K562 (cell line): ENCODE results near the gene SLC7A8. TPM values are rescaled to one million over a fixed set of nuclear protein-coding genes. Genes with fewer than 3 reads are reported as not detected.
A peak's percentile ranks its signal among the peaks of the same experiment; 100 is the strongest.

Experiments used
- E2F5 ChIP-seq: sonication (generic); formaldehyde crosslinking; IDR thresholded peaks from 2 replicates; pipeline ENCODE4 v1.8.0; 2022; ENCODE audit warnings: mild to moderate bottlenecking, missing genetic modification reagents
- FOXA1 ChIP-seq: fragments of 450-650 bp; IDR thresholded peaks from 2 replicates; pipeline ENCODE4 v1.6.1; 2016; ENCODE audit warnings: mild to moderate bottlenecking, borderline replicate concordance
- ILF3 ChIP-seq: fragments of 450-650 bp; IDR thresholded peaks from 2 replicates; pipeline ENCODE4 v1.6.1; 2018; ENCODE audit warnings: antibody characterized with exemption, mild to moderate bottlenecking, moderate library complexity, borderline replicate concordance
- NR2C2 ChIP-seq, 2 experiments: fragments of 200-800 bp in 1 of 2; sonication (Bioruptor generic) in 1 of 2; sonication (generic) in 1 of 2; formaldehyde crosslinking in 1 of 2; IDR thresholded peaks; 2 replicates each; pipeline versions ENCODE4 v1.6.1 to v1.8.0; 2016 to 2022; ENCODE audit warnings: mild to moderate bottlenecking in 1 of 2, missing compliant biosample characterization in 1 of 2, missing genetic modification characterization in 1 of 2, missing genetic modification reagents in 1 of 2
- PATZ1 ChIP-seq: fragments of 250-450 bp; sonication (Bioruptor Pico); IDR thresholded peaks from 2 replicates; pipeline ENCODE4 v1.5.0; 2020; ENCODE audit warnings: mild to moderate bottlenecking, borderline replicate concordance
- POLR2B ChIP-seq: fragments of 450-650 bp; IDR thresholded peaks from 2 replicates; pipeline ENCODE4 v1.6.1; 2018; ENCODE audit warnings: low read depth; ENCODE audit not compliant: partially characterized antibody
- PREB ChIP-seq: sonication (generic); formaldehyde crosslinking; IDR thresholded peaks from 2 replicates; pipeline ENCODE4 v1.8.1; 2023; ENCODE audit warnings: mild to moderate bottlenecking, missing genetic modification reagents
- STAG1 ChIP-seq: sonication (generic); formaldehyde crosslinking; IDR thresholded peaks from 2 replicates; pipeline ENCODE4 v1.5.0; 2020; ENCODE audit warnings: missing genetic modification reagents, borderline replicate concordance
- ZNF165 ChIP-seq: fragments of 250-450 bp; sonication (Bioruptor Pico); IDR thresholded peaks from 2 replicates; pipeline ENCODE4 v1.4.0; 2020; ENCODE audit warnings: borderline replicate concordance
- ZNF263 ChIP-seq: sonication (generic); formaldehyde crosslinking; IDR thresholded peaks from 2 replicates; pipeline ENCODE4 v1.8.0; 2022; ENCODE audit warnings: mild to moderate bottlenecking, missing genetic modification reagents, borderline replicate concordance
- ZNF274 ChIP-seq: IDR thresholded peaks from 2 replicates; pipeline ENCODE4 v1.6.1; 2011; ENCODE audit warnings: low read depth, mild to moderate bottlenecking, low read length, moderate library complexity, borderline replicate concordance
- ZNF592 ChIP-seq: fragments of 450-650 bp; IDR thresholded peaks from 2 replicates; pipeline ENCODE4 v1.6.1; 2017; ENCODE audit warnings: antibody characterized with exemption, mild to moderate bottlenecking
- ZNF609 ChIP-seq: sonication (generic); formaldehyde crosslinking; IDR thresholded peaks from 2 replicates; pipeline ENCODE4 v1.8.1; 2023; ENCODE audit warnings: missing genetic modification reagents, mild to moderate bottlenecking, borderline replicate concordance
- polyA plus RNA-seq, 8 experiments: library from polyadenylated mRNA; depleted of rRNA in 4 of 8; stranded (reverse) in 5 of 8; unstranded in 3 of 8; fragments of >200 nt; fragmentation: Nextera tagmentation in 2 of 8; fragmentation: Illumina TruSeq in 1 of 8; extraction: Ambion mirVana in 2 of 8; extraction: Trizol in 1 of 8; gene quantifications; 2 replicates each; pipeline versions ENCODE4 v1.2.1 to v1.2.3, GENCODE V29; 2011 to 2014; ENCODE audit warnings: inconsistent platforms in 1 of 8, missing spikeins in 1 of 8
- total RNA-seq, 7 experiments: library from RNA; depleted of rRNA in 6 of 7; stranded (reverse); fragments of >200 nt in 6 of 7; fragmentation: Illumina TruSeq in 2 of 7; extraction: Trizol in 2 of 7; gene quantifications; 2 replicates each; pipeline versions ENCODE4 v1.2.1 to v1.2.3, GENCODE V29; 2011 to 2021; ENCODE audit warnings: low replicate concordance in 1 of 7

SLC7A8 gene
- total and polyA plus RNA-seq, 9 of the 15 experiments (the other 6 are each of a cell fraction or from before 2014, with no cell fraction given), result 2.0 to 33.0 (median 6.0) TPM

GRCh38 chr14:23154964-23155587 is 28.4 kb downstream of the SLC7A8 start (continued):
- TF ChIP-seq NR2C2 (CRISPR knock-in tag; IDR thresholded peaks at IDR 0.05), result no peak
- TF ChIP-seq NR2C2 (tag; IDR thresholded peaks at IDR 0.05), result no peak
- TF ChIP-seq PATZ1 (CRISPR knock-in tag), result no peak
- no peak for TF ChIP-seq STAG1 (CRISPR knock-in tag)
- TF ChIP-seq ZNF274, result no peak
- no peak for TF ChIP-seq FOXA1
- TF ChIP-seq ZNF263 (CRISPR knock-in tag), result peak; percentile 89
- no peak for TF ChIP-seq PREB (CRISPR knock-in tag)
- TF ChIP-seq POLR2B, result no peak
- no peak for TF ChIP-seq E2F5 (CRISPR knock-in tag)
- no peak for TF ChIP-seq ILF3
- no peak for TF ChIP-seq ZNF609
- TF ChIP-seq ZNF592, result peak; percentile 88
- no peak for TF ChIP-seq ZNF165
